Osteocyte (in vitro differentiated cells): ENCODE measurements around the gene PSMB8. TPM values are rescaled to one million over a fixed set of nuclear protein-coding genes. Genes with fewer than 3 reads are reported as not detected.
A peak's percentile ranks its signal among the peaks of the same experiment; 100 is the strongest.

Source experiments
- DNase-seq: peaks from one replicate; pipeline ENCODE4 v3.0.0; 2021; ENCODE audit warnings: mixed read lengths; ENCODE audit not compliant: unreplicated experiment; ENCODE audit errors: extremely low spot score
- H3K27ac Mint-ChIP-seq: one replicate; pipeline ENCODE4 v1.8.0; 2021; ENCODE audit warnings: mild to moderate bottlenecking, mixed read lengths; ENCODE audit not compliant: unreplicated experiment
- H3K27me3 Mint-ChIP-seq: one replicate; pipeline ENCODE4 v1.8.0; 2021; ENCODE audit warnings: mixed read lengths; ENCODE audit not compliant: unreplicated experiment
- H3K36me3 Mint-ChIP-seq: one replicate; pipeline ENCODE4 v1.8.0; 2021; ENCODE audit warnings: mixed read lengths; ENCODE audit not compliant: unreplicated experiment
- H3K4me1 Mint-ChIP-seq: one replicate; pipeline ENCODE4 v1.8.0; 2021; ENCODE audit warnings: mixed read lengths; ENCODE audit not compliant: unreplicated experiment
- H3K4me3 Mint-ChIP-seq: one replicate; pipeline ENCODE4 v1.8.0; 2021; ENCODE audit warnings: mild to moderate bottlenecking, moderate library complexity, mixed read lengths; ENCODE audit not compliant: unreplicated experiment
- H3K9me3 Mint-ChIP-seq: one replicate; pipeline ENCODE4 v1.8.0; 2021; ENCODE audit warnings: mixed read lengths; ENCODE audit not compliant: unreplicated experiment
- total RNA-seq: library from RNA; stranded (reverse); gene quantifications from 2 replicates; pipeline ENCODE4 v1.2.1, GENCODE V29; 2021
- TF ChIP-seq, protein P1 (sequence below): fragments of 200-600 bp; sonication (generic); IDR thresholded peaks from 2 replicates; pipeline ENCODE4 v1.5.0; 2021; ENCODE audit warnings: antibody characterized with exemption, mild to moderate bottlenecking, moderate library complexity

PSMB8 gene
- total RNA-seq, 1 donor from 2014 or later, result 66.1 TPM

DNA sequence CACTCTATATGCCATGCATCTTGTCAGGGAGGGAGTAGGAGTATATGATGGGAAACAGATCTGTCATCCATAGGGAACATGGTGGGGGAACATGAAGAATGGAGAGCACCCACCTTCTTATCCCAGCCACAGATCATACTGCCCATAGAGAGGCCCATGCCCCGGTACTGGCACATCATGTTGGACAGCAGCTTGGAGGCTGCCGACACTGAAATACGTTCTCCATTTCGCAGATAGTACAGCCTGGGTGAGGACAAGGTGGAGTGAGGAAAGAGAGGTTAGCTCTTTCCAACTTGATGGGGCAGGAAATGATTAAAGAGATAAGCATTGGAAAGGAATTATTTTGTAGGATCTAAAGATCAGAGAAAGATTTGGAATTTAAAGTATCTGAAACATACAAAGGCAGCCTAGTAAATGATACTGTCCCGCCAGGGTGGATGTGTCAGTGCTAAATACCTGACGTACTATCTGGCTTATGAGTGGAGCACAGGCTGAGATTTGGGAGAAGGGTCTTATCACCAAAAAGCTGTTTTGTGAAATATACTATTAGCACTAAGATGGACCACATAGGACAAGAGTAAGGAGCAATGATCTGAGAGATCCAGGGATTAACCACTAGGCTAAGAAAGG is 1.7 kb downstream of the PSMB8 start:
- Mint-ChIP-seq H3K9me3 (no peaks in the 10 kb centered on the region), H3K4me1 (peaks cover 26% of the 10 kb centered on the region), H3K4me3 (no peak overlapping the region), H3K27me3 (no peaks in the 10 kb centered on the region), H3K27ac (peak overlapping the region; percentile 38), H3K36me3 (peaks cover 31% of the 10 kb centered on the region)
- TF ChIP-seq, protein P1, sequence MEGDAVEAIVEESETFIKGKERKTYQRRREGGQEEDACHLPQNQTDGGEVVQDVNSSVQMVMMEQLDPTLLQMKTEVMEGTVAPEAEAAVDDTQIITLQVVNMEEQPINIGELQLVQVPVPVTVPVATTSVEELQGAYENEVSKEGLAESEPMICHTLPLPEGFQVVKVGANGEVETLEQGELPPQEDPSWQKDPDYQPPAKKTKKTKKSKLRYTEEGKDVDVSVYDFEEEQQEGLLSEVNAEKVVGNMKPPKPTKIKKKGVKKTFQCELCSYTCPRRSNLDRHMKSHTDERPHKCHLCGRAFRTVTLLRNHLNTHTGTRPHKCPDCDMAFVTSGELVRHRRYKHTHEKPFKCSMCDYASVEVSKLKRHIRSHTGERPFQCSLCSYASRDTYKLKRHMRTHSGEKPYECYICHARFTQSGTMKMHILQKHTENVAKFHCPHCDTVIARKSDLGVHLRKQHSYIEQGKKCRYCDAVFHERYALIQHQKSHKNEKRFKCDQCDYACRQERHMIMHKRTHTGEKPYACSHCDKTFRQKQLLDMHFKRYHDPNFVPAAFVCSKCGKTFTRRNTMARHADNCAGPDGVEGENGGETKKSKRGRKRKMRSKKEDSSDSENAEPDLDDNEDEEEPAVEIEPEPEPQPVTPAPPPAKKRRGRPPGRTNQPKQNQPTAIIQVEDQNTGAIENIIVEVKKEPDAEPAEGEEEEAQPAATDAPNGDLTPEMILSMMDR, result no peak
- no peak for DNase-seq

DNA sequence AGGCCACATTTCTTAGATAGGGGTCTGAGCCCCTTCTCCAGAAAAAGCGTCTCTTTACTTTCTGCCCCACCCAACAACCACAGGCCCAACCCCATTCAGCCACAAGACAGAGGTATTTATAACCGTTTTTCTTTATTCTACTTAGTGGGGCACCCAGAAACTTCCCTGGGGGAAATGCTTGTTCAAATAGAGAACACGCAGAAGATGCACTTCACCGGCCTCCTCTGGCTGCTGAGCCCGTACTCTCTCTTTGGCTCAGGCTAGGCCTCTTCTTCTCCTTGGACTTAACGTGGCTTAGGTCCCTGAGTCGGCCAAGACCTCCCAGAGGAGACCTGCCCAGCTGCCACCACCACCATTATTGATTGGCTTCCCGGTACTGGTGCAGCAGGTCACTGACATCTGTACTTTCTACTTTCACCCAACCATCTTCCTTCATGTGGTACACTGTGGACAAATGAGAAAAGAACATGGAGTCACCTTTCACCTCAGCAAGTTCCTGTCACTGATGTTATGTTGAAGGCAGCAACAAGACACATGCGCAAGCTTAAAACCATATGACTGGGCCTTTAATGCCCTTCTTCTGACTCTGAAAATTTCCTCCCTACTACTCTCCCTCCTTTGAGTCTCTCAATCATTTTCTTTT is 3.1 kb downstream of the PSMB8 start:
- no peak overlapping the region for H3K4me3 Mint-ChIP-seq
- H3K9me3 Mint-ChIP-seq, result no peaks in the 10 kb centered on the region
- DNase-seq, result no peak
- H3K27me3 Mint-ChIP-seq, result no peaks in the 10 kb centered on the region
- peak overlapping the region; percentile 89 for H3K27ac Mint-ChIP-seq
- peaks cover 30% of the 10 kb centered on the region for H3K36me3 Mint-ChIP-seq
- peaks cover 30% of the 10 kb centered on the region for H3K4me1 Mint-ChIP-seq
- TF ChIP-seq, protein P1, result no peak

DNA sequence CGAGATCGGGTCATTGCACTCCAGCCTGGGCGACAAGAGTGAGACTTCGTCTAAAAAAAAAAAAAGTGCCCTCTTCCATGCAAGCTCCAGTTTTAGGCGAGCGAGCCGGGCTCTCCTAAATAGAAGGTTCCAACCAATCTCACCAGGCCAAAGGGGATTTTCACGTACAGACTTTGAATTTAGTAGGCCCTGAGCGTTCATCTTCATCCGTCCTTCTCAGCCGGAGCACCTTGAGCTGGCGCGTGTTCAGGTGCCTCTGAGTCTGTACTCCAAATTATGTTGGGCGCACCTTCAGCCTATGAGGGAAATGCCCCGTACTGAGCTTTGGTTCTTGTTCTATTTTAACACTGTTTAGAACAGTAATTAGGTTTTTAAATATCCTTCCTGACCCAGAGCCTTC is 4.5 kb downstream of the PSMB8 start:
- DNase-seq, result no peak
- Mint-ChIP-seq H3K4me1 (peaks cover 25% of the 10 kb centered on the region), H3K36me3 (peaks cover 34% of the 10 kb centered on the region), H3K4me3 (no peak overlapping the region), H3K27ac (peak overlapping the region; percentile 89), H3K27me3 (no peaks in the 10 kb centered on the region), H3K9me3 (no peaks in the 10 kb centered on the region)
- TF ChIP-seq, protein P1, result no peak

DNA sequence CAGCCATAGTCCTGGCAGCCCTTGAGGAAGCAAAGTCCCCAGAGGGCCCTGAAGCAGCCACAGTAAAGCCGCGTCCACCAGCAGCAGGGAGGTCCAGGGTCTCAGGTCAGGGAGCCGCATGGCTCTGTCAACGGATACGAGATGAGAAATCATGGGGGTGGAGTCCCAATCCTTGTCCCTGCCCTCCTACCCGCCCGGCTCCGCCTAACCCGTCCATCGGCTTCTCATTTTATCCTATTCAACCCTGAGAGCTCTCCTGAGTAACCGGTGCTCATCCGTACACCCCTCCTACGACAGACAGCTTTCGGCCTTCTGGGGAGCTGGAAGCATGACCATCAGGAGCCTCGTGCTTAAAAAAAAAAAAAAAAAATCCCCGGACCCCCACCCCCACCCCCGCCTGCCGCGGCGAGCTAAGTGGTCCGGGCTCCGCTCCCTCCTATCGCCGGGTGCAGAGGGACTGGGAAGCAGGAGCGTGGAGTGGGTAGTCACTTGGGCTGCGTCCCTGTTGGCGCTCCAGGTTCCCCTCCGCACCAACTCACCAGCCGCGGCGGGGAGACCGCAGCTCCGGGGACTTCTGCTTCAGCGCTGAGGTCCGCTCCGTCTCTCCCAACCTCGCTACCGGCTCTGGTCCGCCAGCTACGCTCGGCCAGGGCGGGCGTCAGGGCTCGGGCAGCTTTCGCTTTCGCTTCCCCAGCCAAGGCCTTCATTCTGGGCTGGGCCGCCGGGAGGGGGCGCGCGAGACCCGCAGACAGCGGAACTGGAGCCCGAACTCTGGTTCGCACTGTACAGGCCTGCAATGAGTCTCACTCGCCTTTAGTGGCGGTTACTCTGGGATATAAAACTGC is 5.5 kb downstream of the PSMB8 start, which contains the start of gene TAP2:
TSS of gene TAP2 (minus strand) at position 626 of the 845 bp plus-strand sequence. CDS start at position 120, 506 bp downstream.
- H3K27ac Mint-ChIP-seq, result peak within 1 kb of the TSS; percentile 89
- TF ChIP-seq, protein P1, result peak; percentile 97
- peaks cover 23% of the 10 kb centered on the region for H3K4me1 Mint-ChIP-seq
- no peaks in the 10 kb centered on the region for H3K9me3 Mint-ChIP-seq
- H3K27me3 Mint-ChIP-seq, result no peaks in the 10 kb centered on the region
- peak within 1 kb of the TSS; percentile 84 for H3K4me3 Mint-ChIP-seq
- DNase-seq, result peak; percentile 99
- peaks cover 36% of the 10 kb centered on the region for H3K36me3 Mint-ChIP-seq
